Neuron (in vitro differentiated cells): Measurements from ENCODE around the gene STAU1.
"Not testable (repeated sequence)": the region's sequence is repeated elsewhere in the genome, so short reads cannot be mapped to it uniquely, and the experiment has no call there.

Experiments
- H2AFZ ChIP-seq: one replicate; pipeline ENCODE4 v1.6.1; 2013; ENCODE audit warnings: low read depth, mild to moderate bottlenecking, inconsistent platforms, low read length, moderate library complexity
- H3K27me3 ChIP-seq: one replicate; pipeline ENCODE4 v1.6.1; 2013; ENCODE audit warnings: low read length; ENCODE audit not compliant: insufficient read depth
- H3K36me3 ChIP-seq: one replicate; pipeline ENCODE4 v1.6.1; 2013; ENCODE audit warnings: low read length; ENCODE audit not compliant: insufficient read depth
- H3K4me1 ChIP-seq: one replicate; pipeline ENCODE4 v1.6.1; 2013; ENCODE audit warnings: low read length; ENCODE audit not compliant: insufficient read depth
- H3K4me3 ChIP-seq: 2 replicates; pipeline ENCODE4 v1.5.1; 2013; ENCODE audit warnings: mild to moderate bottlenecking, low read length, moderate library complexity
- H3K9me3 ChIP-seq: one replicate; pipeline ENCODE4 v1.6.1; 2013; ENCODE audit warnings: low read length

STAU1 gene

GRCh38 chr20:49169547-49169946, 18.6 kb downstream of the STAU1 start:
- peaks cover 11% of the 10 kb centered on the region for H3K4me1 ChIP-seq
- H3K9me3 ChIP-seq: no peaks in the 10 kb centered on the region
- H3K36me3 ChIP-seq: peaks cover 27% of the 10 kb centered on the region
- no peak overlapping the region for H3K4me3 ChIP-seq
- no peak overlapping the region for H2AFZ ChIP-seq
- no peaks in the 10 kb centered on the region for H3K27me3 ChIP-seq

DNA sequence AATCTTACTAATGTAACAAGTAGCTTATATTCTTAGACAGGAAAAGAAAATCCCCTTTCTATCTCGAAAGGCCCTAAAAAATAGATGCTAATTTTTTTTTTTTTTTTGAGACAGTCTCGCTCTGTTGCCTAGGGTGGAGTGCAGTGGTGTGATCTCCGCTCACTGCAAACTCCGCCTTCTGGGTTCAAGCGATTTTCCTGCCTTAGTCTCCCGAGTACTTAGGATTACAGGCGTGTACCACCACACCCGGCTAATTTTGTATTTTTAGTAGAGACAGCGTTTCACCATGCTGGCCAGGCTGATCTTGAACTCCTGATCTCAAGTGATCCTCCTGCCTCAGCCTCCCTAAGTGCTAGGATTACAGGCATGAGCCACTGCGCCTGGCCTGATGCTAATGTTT, 19.3 kb downstream of the STAU1 start:
- H3K27me3 ChIP-seq, H3K4me3 ChIP-seq, H3K9me3 ChIP-seq, H2AFZ ChIP-seq: not testable (repeated sequence)
- H3K4me1 ChIP-seq: peaks cover 11% of the 10 kb centered on the region
- H3K36me3 ChIP-seq: peaks cover 32% of the 10 kb centered on the region

GRCh38 chr20:49167811-49168507, 20.2 kb downstream of the STAU1 start:
- Histone ChIP-seq H3K27me3 (no peaks in the 10 kb centered on the region), H3K9me3 (no peaks in the 10 kb centered on the region), H3K4me3 (no peak overlapping the region), H3K4me1 (peaks cover 11% of the 10 kb centered on the region), H3K36me3 (peaks cover 32% of the 10 kb centered on the region), H2AFZ (no peak overlapping the region)

DNA sequence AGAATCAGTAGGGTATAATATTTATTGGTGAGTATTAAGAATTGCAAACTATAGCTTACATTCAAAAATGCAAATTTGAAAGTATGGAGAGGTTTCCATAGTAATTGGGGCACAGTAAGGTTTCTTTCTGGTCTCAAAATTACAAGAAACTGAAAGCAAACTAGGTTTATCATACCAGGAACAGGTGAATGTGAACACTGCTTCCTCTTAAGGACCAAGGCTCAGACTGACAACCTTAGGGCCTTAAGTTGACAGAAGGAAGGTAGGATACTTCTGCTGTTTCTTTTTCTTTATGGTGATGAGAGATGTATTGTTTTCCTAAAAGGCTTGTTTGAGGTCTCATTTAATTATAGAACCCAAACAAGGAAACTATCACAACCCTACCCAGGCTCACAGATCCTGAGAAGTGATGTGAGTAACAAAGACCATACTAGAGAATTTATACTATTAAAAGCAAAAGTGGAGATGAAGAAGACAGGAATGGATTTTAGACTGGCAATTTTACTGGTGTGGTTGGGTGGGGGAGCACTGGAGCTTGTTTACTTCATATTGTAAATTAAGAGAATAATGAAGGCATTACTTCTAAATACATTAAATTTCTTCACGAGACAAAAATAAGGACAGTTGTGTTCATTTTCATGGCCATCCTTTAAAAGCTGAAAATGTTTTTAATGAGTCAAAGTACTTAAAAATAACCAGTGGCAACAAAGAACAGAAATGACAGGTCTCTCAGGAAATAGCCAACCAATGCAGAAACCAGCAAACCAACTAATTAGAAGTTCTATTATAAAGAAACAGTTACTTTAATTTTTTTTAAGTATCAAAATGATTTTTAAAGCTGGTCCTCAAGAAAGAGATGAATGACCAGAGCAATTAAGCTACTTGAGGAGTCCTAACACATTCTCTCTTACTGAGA, 21.3 kb downstream of the STAU1 start:
- Histone ChIP-seq H3K4me3 (no peak overlapping the region), H3K4me1 (peaks cover 11% of the 10 kb centered on the region), H3K9me3 (no peaks in the 10 kb centered on the region), H2AFZ (no peak overlapping the region), H3K36me3 (peaks cover 28% of the 10 kb centered on the region), H3K27me3 (no peaks in the 10 kb centered on the region)

- H3K36me3 ChIP-seq: peaks cover 28% of the 10 kb centered on the region
- no peak overlapping the region for H2AFZ ChIP-seq
- no peaks in the 10 kb centered on the region for H3K27me3 ChIP-seq
- peaks cover 11% of the 10 kb centered on the region for H3K4me1 ChIP-seq
- no peaks in the 10 kb centered on the region for H3K9me3 ChIP-seq
- H3K4me3 ChIP-seq: no peak overlapping the region
These were observed 22.5 kb downstream of the STAU1 start for GRCh38 chr20:49165611-49166010.

GRCh38 chr20:49163696-49164095, 24.4 kb downstream of the STAU1 start:
- Histone ChIP-seq H3K27me3 (no peaks in the 10 kb centered on the region), H3K4me3 (no peak overlapping the region), H3K4me1 (peaks cover 11% of the 10 kb centered on the region), H3K36me3 (peaks cover 34% of the 10 kb centered on the region), H3K9me3 (no peaks in the 10 kb centered on the region), H2AFZ (no peak overlapping the region)

GRCh38 chr20:49161428-49162152, 26.5 kb downstream of the STAU1 start:
- Histone ChIP-seq H3K4me3 (no peak overlapping the region), H3K27me3 (no peaks in the 10 kb centered on the region), H3K4me1 (no peaks in the 10 kb centered on the region), H2AFZ (no peak overlapping the region), H3K36me3 (peaks cover 45% of the 10 kb centered on the region), H3K9me3 (no peaks in the 10 kb centered on the region)

DNA sequence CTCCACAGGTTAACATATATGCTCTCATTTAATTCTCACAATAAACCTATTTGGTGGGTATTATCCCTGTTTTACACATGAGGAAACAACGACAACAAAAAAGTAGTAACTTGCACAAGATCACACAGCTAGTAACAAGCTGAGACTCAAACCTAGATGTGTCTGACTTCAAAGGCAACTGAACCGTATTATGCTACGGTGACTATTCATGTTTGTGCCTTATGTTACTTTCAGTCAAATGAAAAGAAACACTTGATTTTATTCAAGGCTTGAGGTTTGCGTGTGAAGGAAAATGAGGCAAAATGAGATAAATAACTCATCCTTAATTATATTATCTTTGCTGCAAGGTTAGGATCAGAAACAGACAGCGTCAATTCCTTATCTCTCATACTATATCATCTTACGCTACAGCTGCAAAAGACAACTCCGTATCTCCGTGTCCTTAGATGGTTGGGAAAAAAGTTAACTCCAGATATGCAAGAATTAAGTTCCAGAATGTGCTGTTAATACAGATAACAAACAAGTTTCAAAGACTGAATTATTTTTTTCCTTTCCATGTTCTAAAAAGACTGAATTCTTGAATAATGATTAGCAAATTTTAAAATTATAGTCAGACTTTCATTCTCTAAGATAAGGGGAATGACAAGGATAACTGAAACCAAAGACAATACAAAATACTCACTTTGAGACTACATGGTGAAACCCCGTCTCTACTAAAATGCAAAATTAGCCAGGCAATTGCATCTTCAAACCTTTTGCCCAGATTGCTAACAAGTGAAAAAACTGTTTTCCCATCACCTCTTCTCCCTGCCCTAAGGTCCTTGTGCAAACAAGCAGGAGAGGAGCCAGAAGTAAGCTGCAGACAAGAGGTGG, 27.8 kb downstream of the STAU1 start:
- H3K36me3 ChIP-seq: peaks cover 36% of the 10 kb centered on the region
- no peaks in the 10 kb centered on the region for H3K27me3 ChIP-seq
- H3K9me3 ChIP-seq: no peaks in the 10 kb centered on the region
- no peak overlapping the region for H2AFZ ChIP-seq
- peaks cover 3% of the 10 kb centered on the region for H3K4me1 ChIP-seq
- H3K4me3 ChIP-seq: no peak overlapping the region

GRCh38 chr20:49157146-49157545, 31.0 kb downstream of the STAU1 start:
- no peaks in the 10 kb centered on the region for H3K27me3 ChIP-seq
- peaks cover 3% of the 10 kb centered on the region for H3K4me1 ChIP-seq
- H3K4me3 ChIP-seq: no peak overlapping the region
- no peaks in the 10 kb centered on the region for H3K9me3 ChIP-seq
- peaks cover 30% of the 10 kb centered on the region for H3K36me3 ChIP-seq
- H2AFZ ChIP-seq: no peak overlapping the region

DNA sequence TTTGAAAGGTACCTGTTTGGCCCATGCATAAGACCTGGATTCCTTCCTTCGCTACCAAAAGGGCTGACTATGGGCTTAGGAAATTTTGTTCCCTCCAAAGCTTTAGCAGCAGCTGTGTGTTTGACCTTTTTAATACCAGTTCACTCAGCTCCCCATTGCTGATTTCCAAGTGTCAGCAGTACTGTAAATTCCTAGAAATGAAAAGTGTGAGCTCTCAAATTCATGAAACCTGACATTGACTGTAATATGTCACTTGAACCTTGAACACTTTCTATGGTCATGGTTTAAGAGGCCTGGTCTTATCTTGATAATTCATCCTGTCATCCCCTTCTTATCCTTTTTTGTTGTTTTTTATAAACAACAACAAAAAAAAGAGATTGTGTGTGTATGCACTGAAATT, 31.7 kb downstream of the STAU1 start:
- Histone ChIP-seq H2AFZ (no peak overlapping the region), H3K36me3 (peaks cover 31% of the 10 kb centered on the region), H3K9me3 (no peaks in the 10 kb centered on the region), H3K4me1 (peaks cover 3% of the 10 kb centered on the region), H3K27me3 (no peaks in the 10 kb centered on the region), H3K4me3 (no peak overlapping the region)

- Histone ChIP-seq H2AFZ (no peak overlapping the region), H3K9me3 (no peaks in the 10 kb centered on the region), H3K4me1 (peaks cover 11% of the 10 kb centered on the region), H3K4me3 (no peak overlapping the region), H3K36me3 (peaks cover 41% of the 10 kb centered on the region), H3K27me3 (no peaks in the 10 kb centered on the region)
These were observed 36.7 kb downstream of the STAU1 start for GRCh38 chr20:49151436-49151835.

- Histone ChIP-seq H3K4me1 (peaks cover 8% of the 10 kb centered on the region), H3K36me3 (peaks cover 47% of the 10 kb centered on the region), H3K4me3 (no peak overlapping the region)
These were observed 38.7 kb downstream of the STAU1 start for GRCh38 chr20:49149281-49150045.

More at GRCh38 chr20:49149281-49150045, 38.7 kb downstream of the STAU1 start:
- Histone ChIP-seq H3K27me3 (no peaks in the 10 kb centered on the region), H3K9me3 (no peaks in the 10 kb centered on the region), H2AFZ (no peak overlapping the region)
